Measurements from ENCODE around the gene GRIK4.

Gene GRIK4

GRCh38 chr11:120810251-120810650 is 298.7 kb downstream of the GRIK4 start:
- Histone ChIP-seq H3K9me2 (replicated peaks; ENCODE audit: low read depth, low read length) (no peaks in the 10 kb centered on the region), H3K4me1 (ENCODE audit: insufficient read depth, low read length, poor library complexity, severe bottlenecking) (peaks cover 3% of the 10 kb centered on the region), H3K4me2 (ENCODE audit: low read depth, low read length, poor library complexity, severe bottlenecking) (no peak overlapping the region), H3K9me3 (ENCODE audit: insufficient read depth, low read depth, low read length) (no peaks in the 10 kb centered on the region), H3K4me3 (ENCODE audit: low read length, poor library complexity, severe bottlenecking) (no peak overlapping the region), H3F3A (ENCODE audit: low read depth) (no peaks in the 10 kb centered on the region), H4K20me1 (ENCODE audit: insufficient read depth, low read length, poor library complexity, severe bottlenecking) (no peaks in the 10 kb centered on the region), H3K79me2 (ENCODE audit: insufficient read depth, low read length) (no peaks in the 10 kb centered on the region), H3K27me3 (ENCODE audit: insufficient read depth, low read length, poor library complexity, severe bottlenecking) (no peaks in the 10 kb centered on the region), H3K9ac (ENCODE audit: low read depth, low read length, poor library complexity, severe bottlenecking) (no peak overlapping the region), H3K36me3 (ENCODE audit: insufficient read depth, low read length) (no peaks in the 10 kb centered on the region), H2AFZ (ENCODE audit: low read length) (no peak overlapping the region)
- TF ChIP-seq CTCF (conservative IDR thresholded peaks at IDR 0.05; ENCODE audit: low read length) (no peak), EZH2phosphoT487 (IDR thresholded peaks at IDR 0.05; ENCODE audit: borderline replicate concordance) (no peak)

- Histone ChIP-seq H4K20me1 (ENCODE audit: insufficient read depth, low read length, poor library complexity, severe bottlenecking) (no peaks in the 10 kb centered on the region), H3K36me3 (ENCODE audit: insufficient read depth, low read length) (no peaks in the 10 kb centered on the region), H3K9me3 (ENCODE audit: insufficient read depth, low read depth, low read length) (no peaks in the 10 kb centered on the region), H2AFZ (ENCODE audit: low read length) (no peak overlapping the region), H3F3A (ENCODE audit: low read depth) (no peaks in the 10 kb centered on the region), H3K9ac (ENCODE audit: low read depth, low read length, poor library complexity, severe bottlenecking) (no peak overlapping the region), H3K9me2 (replicated peaks; ENCODE audit: low read depth, low read length) (no peaks in the 10 kb centered on the region), H3K4me2 (ENCODE audit: low read depth, low read length, poor library complexity, severe bottlenecking) (no peak overlapping the region), H3K79me2 (ENCODE audit: insufficient read depth, low read length) (no peaks in the 10 kb centered on the region), H3K4me1 (ENCODE audit: insufficient read depth, low read length, poor library complexity, severe bottlenecking) (peaks cover 2% of the 10 kb centered on the region), H3K4me3 (ENCODE audit: low read length, poor library complexity, severe bottlenecking) (no peak overlapping the region), H3K27me3 (ENCODE audit: insufficient read depth, low read length, poor library complexity, severe bottlenecking) (no peaks in the 10 kb centered on the region)
- no peak for TF ChIP-seq EZH2phosphoT487 (IDR thresholded peaks at IDR 0.05; ENCODE audit: borderline replicate concordance)
- no peak for TF ChIP-seq CTCF (conservative IDR thresholded peaks at IDR 0.05; ENCODE audit: low read length)
These were observed 299.7 kb downstream of the GRIK4 start for GRCh38 chr11:120811199-120811598.

GRCh38 chr11:120811731-120812130 is 300.2 kb downstream of the GRIK4 start:
- Histone ChIP-seq H3K4me3 (ENCODE audit: low read length, poor library complexity, severe bottlenecking) (no peak overlapping the region), H3K9me2 (replicated peaks; ENCODE audit: low read depth, low read length) (no peaks in the 10 kb centered on the region), H3K79me2 (ENCODE audit: insufficient read depth, low read length) (no peaks in the 10 kb centered on the region), H3K4me2 (ENCODE audit: low read depth, low read length, poor library complexity, severe bottlenecking) (no peak overlapping the region), H3F3A (ENCODE audit: low read depth) (no peaks in the 10 kb centered on the region), H3K9me3 (ENCODE audit: insufficient read depth, low read depth, low read length) (no peaks in the 10 kb centered on the region), H3K36me3 (ENCODE audit: insufficient read depth, low read length) (no peaks in the 10 kb centered on the region), H2AFZ (ENCODE audit: low read length) (no peak overlapping the region), H3K9ac (ENCODE audit: low read depth, low read length, poor library complexity, severe bottlenecking) (no peak overlapping the region), H3K4me1 (ENCODE audit: insufficient read depth, low read length, poor library complexity, severe bottlenecking) (no peaks in the 10 kb centered on the region), H4K20me1 (ENCODE audit: insufficient read depth, low read length, poor library complexity, severe bottlenecking) (no peaks in the 10 kb centered on the region), H3K27me3 (ENCODE audit: insufficient read depth, low read length, poor library complexity, severe bottlenecking) (no peaks in the 10 kb centered on the region)
- TF ChIP-seq EZH2phosphoT487 (IDR thresholded peaks at IDR 0.05; ENCODE audit: borderline replicate concordance), result no peak
- TF ChIP-seq CTCF (conservative IDR thresholded peaks at IDR 0.05; ENCODE audit: low read length), result no peak
